IPS-15b (cell line): ENCODE measurements around the gene FCGR3A.
"Not testable (repeated sequence)": the region's sequence is repeated elsewhere in the genome, so short reads cannot be mapped to it uniquely, and the experiment has no call there.

Experiments
- H3K27me3 ChIP-seq: one replicate; pipeline ENCODE4 v1.6.1; 2013; ENCODE audit warnings: low read length; ENCODE audit not compliant: control insufficient read depth, insufficient read depth
- H3K36me3 ChIP-seq: one replicate; pipeline ENCODE4 v1.6.1; 2013; ENCODE audit warnings: low read length; ENCODE audit not compliant: control insufficient read depth, insufficient read depth
- H3K4me1 ChIP-seq: one replicate; pipeline ENCODE4 v1.6.1; 2013; ENCODE audit warnings: mild to moderate bottlenecking, low read length; ENCODE audit not compliant: control insufficient read depth, insufficient read depth
- H3K4me3 ChIP-seq: one replicate; pipeline ENCODE4 v1.5.1; 2013; ENCODE audit warnings: low read depth, low read length
- H3K9ac ChIP-seq: one replicate; pipeline ENCODE4 v1.6.1; 2013; ENCODE audit warnings: low read depth, mild to moderate bottlenecking, low read length
- H3K9me3 ChIP-seq: one replicate; pipeline ENCODE4 v1.6.1; 2013; ENCODE audit warnings: mild to moderate bottlenecking, low read length; ENCODE audit not compliant: control insufficient read depth, insufficient read depth

The FCGR3A gene

GRCh38 chr1:161523041-161523816 lies 26.4 kb downstream of the FCGR3A start:
- not testable (repeated sequence) for H3K9me3 ChIP-seq, H3K36me3 ChIP-seq, H3K4me1 ChIP-seq, H3K9ac ChIP-seq
- Histone ChIP-seq H3K27me3 (peaks cover 30% of the 10 kb centered on the region), H3K4me3 (peak overlapping the region; percentile 22)

GRCh38 chr1:161513953-161514352 lies 35.7 kb downstream of the FCGR3A start:
- not testable (repeated sequence) for H3K4me3 ChIP-seq, H3K4me1 ChIP-seq, H3K27me3 ChIP-seq, H3K36me3 ChIP-seq, H3K9ac ChIP-seq, H3K9me3 ChIP-seq

GRCh38 chr1:161513448-161513780 lies 36.2 kb downstream of the FCGR3A start:
- not testable (repeated sequence) for H3K27me3 ChIP-seq, H3K9me3 ChIP-seq, H3K36me3 ChIP-seq, H3K9ac ChIP-seq, H3K4me3 ChIP-seq, H3K4me1 ChIP-seq

GRCh38 chr1:161512636-161513447 lies 36.8 kb downstream of the FCGR3A start:
- not testable (repeated sequence) for H3K9me3 ChIP-seq, H3K27me3 ChIP-seq, H3K4me3 ChIP-seq

GRCh38 chr1:161511756-161512060 lies 37.9 kb downstream of the FCGR3A start:
- H3K9me3 ChIP-seq: no peaks in the 10 kb centered on the region

More at GRCh38 chr1:161512636-161513447, 36.8 kb downstream of the FCGR3A start:
- not testable (repeated sequence) for H3K4me1 ChIP-seq, H3K36me3 ChIP-seq, H3K9ac ChIP-seq

GRCh38 chr1:161511018-161511755 lies 38.4 kb downstream of the FCGR3A start:
- Histone ChIP-seq H3K36me3 (no peaks in the 10 kb centered on the region), H3K9ac (no peak overlapping the region), H3K9me3 (no peaks in the 10 kb centered on the region), H3K27me3 (no peaks in the 10 kb centered on the region), H3K4me3 (no peak overlapping the region), H3K4me1 (no peaks in the 10 kb centered on the region)

More at GRCh38 chr1:161511756-161512060, 37.9 kb downstream of the FCGR3A start:
- H3K4me3 ChIP-seq: no peak overlapping the region
- no peak overlapping the region for H3K9ac ChIP-seq
- H3K4me1 ChIP-seq: no peaks in the 10 kb centered on the region
- no peaks in the 10 kb centered on the region for H3K27me3 ChIP-seq
- no peaks in the 10 kb centered on the region for H3K36me3 ChIP-seq

GRCh38 chr1:161510477-161510876 lies 39.1 kb downstream of the FCGR3A start:
- no peaks in the 10 kb centered on the region for H3K36me3 ChIP-seq
- H3K4me3 ChIP-seq: no peak overlapping the region
- no peaks in the 10 kb centered on the region for H3K4me1 ChIP-seq
- H3K9ac ChIP-seq: no peak overlapping the region
- no peaks in the 10 kb centered on the region for H3K27me3 ChIP-seq
- no peaks in the 10 kb centered on the region for H3K9me3 ChIP-seq

- H3K27me3 ChIP-seq: no peaks in the 10 kb centered on the region
- no peaks in the 10 kb centered on the region for H3K36me3 ChIP-seq
- no peak overlapping the region for H3K4me3 ChIP-seq
- no peaks in the 10 kb centered on the region for H3K9me3 ChIP-seq
- H3K9ac ChIP-seq: no peak overlapping the region
- no peaks in the 10 kb centered on the region for H3K4me1 ChIP-seq
These were observed 43.0 kb downstream of the FCGR3A start for GRCh38 chr1:161506336-161507223.

GRCh38 chr1:161505686-161506085 lies 43.9 kb downstream of the FCGR3A start:
- H3K9ac ChIP-seq: no peak overlapping the region
- no peaks in the 10 kb centered on the region for H3K36me3 ChIP-seq
- no peaks in the 10 kb centered on the region for H3K4me1 ChIP-seq
- H3K4me3 ChIP-seq: no peak overlapping the region
- H3K27me3 ChIP-seq: peaks cover 2% of the 10 kb centered on the region
- H3K9me3 ChIP-seq: no peaks in the 10 kb centered on the region

GRCh38 chr1:161503394-161503748 lies 46.2 kb downstream of the FCGR3A start:
- H3K4me1 ChIP-seq: no peaks in the 10 kb centered on the region
- peaks cover 4% of the 10 kb centered on the region for H3K27me3 ChIP-seq
- no peak overlapping the region for H3K4me3 ChIP-seq

GRCh38 chr1:161502641-161503393 lies 46.8 kb downstream of the FCGR3A start:
- peaks cover 4% of the 10 kb centered on the region for H3K27me3 ChIP-seq
- no peaks in the 10 kb centered on the region for H3K36me3 ChIP-seq
- no peak overlapping the region for H3K9ac ChIP-seq
- no peaks in the 10 kb centered on the region for H3K9me3 ChIP-seq
- H3K4me1 ChIP-seq: no peaks in the 10 kb centered on the region
- H3K4me3 ChIP-seq: no peak overlapping the region

More at GRCh38 chr1:161503394-161503748, 46.2 kb downstream of the FCGR3A start:
- Histone ChIP-seq H3K9me3 (no peaks in the 10 kb centered on the region), H3K9ac (no peak overlapping the region), H3K36me3 (no peaks in the 10 kb centered on the region)
